A673 (cell line): ENCODE results near the gene GOLGA6C.
"Not testable (repeated sequence)": the region's sequence is repeated elsewhere in the genome, so short reads cannot be mapped to it uniquely, and the experiment has no call there.

ENCODE experiments used
- CTCF ChIP-seq: fragments of 300-800, 200-600 bp; sonication (generic); conservative IDR thresholded peaks from 2 replicates; pipeline ENCODE4 v1.5.1; 2017; ENCODE audit warnings: low read depth, mild to moderate bottlenecking, antibody characterized with exemption, low read length, moderate library complexity, mixed read lengths
- EZH2 ChIP-seq: fragments of 200-600 bp; sonication (generic); IDR thresholded peaks from 2 replicates; pipeline ENCODE4 v1.6.1; 2017; ENCODE audit warnings: borderline replicate concordance, low read depth, mild to moderate bottlenecking, mixed read lengths, antibody characterized with exemption, low read length; ENCODE audit not compliant: poor library complexity, severe bottlenecking

DNA sequence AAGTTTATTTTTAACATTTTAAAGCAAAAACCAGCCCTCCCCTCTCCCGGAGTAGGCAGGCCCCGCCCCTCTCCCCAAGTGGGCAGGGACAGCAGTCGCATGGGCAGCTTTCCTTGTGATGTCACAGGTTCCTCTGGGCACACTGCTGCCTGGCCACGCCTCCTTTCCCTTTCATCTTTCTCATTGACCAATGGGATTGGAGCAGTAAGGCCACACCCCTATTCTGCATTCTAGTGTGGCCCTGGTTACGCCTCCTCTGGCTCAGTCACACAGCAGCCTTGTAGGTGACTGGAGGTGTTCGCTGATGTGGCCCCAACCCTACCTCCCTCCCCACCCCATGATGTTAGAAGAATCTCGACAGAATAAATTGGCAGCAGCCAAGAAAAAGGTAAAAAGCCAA is 24.4 kb downstream of the GOLGA6C start, which contains the start of gene GOLGA6D:
- not testable (repeated sequence) for TF ChIP-seq CTCF, EZH2
